ENCODE results near the gene GNG12.

The GNG12 gene

DNA sequence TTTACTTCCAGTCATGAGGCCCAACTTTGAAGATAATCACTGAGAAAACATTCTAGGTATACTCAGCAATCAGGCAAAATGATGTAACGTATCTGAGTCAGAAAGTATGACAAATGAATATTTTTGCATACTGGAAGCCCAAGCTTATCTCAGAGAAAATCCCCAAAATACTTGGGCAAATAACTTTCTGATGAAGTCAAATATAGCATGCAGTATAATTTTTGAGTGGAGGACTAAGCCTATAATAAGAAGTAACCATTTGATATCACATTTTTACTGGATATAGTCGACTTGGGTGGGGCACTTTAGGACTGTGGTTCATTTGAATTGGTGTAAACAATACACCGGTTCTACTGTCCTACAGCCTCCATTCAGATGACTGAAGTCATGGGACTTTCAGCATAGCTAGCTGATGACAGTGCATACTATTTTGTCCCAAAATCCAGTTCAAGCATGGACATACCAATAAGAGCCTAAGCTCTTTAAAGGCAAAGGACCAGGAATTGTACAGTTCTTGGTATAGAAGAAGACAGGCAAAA lies 150.5 kb downstream of the GNG12 start:
- in situ Hi-C loops (cut with MboI; ENCODE audit: low sequenced_read_pairs, unreplicated experiment): no loop called here
- DNase-seq (ENCODE audit: low spot score): no peak
- TF ChIP-seq, protein P1, sequence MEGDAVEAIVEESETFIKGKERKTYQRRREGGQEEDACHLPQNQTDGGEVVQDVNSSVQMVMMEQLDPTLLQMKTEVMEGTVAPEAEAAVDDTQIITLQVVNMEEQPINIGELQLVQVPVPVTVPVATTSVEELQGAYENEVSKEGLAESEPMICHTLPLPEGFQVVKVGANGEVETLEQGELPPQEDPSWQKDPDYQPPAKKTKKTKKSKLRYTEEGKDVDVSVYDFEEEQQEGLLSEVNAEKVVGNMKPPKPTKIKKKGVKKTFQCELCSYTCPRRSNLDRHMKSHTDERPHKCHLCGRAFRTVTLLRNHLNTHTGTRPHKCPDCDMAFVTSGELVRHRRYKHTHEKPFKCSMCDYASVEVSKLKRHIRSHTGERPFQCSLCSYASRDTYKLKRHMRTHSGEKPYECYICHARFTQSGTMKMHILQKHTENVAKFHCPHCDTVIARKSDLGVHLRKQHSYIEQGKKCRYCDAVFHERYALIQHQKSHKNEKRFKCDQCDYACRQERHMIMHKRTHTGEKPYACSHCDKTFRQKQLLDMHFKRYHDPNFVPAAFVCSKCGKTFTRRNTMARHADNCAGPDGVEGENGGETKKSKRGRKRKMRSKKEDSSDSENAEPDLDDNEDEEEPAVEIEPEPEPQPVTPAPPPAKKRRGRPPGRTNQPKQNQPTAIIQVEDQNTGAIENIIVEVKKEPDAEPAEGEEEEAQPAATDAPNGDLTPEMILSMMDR (IDR thresholded peaks at IDR 0.05; ENCODE audit: borderline replicate concordance, control extremely low read depth, extremely low read depth, insufficient read depth, missing control alignments): no peak

DNA sequence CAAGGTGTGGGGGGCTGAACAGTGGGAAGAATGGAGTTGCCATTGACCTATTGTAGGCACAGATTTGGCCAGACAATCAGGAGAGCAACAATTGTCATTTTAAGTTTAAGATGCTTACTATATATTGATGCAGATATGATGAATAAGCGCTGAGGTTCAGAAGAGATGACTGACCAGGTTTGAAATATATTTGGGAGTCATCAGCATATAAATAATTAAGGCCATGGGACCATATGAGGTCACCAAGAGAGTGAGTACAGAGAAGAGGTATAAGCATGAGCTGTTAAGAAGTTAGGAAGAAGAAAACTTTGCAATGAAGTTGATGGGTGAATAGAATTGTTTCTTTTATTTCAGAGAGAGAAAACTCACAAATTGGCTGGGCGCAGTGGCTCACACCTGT lies 152.8 kb downstream of the GNG12 start:
- in situ Hi-C loops (cut with MboI; ENCODE audit: low sequenced_read_pairs, unreplicated experiment): no loop called here
- no peak for DNase-seq (ENCODE audit: low spot score)
- TF ChIP-seq, protein P1 (IDR thresholded peaks at IDR 0.05; ENCODE audit: borderline replicate concordance, control extremely low read depth, extremely low read depth, insufficient read depth, missing control alignments): no peak

DNA sequence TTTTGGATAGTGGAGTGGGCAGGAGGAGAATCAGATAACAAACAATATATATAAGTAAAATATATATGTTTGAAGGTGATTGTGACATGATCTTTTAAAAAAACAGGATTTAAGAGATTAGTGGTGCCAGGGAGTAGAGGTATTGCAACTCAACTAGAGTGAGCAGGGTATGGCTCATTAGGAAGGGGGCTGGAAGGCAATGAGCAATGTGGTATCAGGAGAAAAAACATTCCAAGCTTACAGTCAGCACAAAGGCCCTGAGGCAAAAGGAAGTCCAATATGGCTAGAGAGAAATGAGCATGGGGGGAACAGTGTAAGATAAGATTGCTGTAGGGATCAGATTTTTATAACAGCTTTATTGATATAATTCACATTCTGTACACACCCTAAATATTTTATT lies 153.6 kb downstream of the GNG12 start:
- in situ Hi-C loops (cut with MboI; ENCODE audit: low sequenced_read_pairs, unreplicated experiment): no loop called here
- TF ChIP-seq, protein P1 (IDR thresholded peaks at IDR 0.05; ENCODE audit: borderline replicate concordance, control extremely low read depth, extremely low read depth, insufficient read depth, missing control alignments): no peak
- no peak for DNase-seq (ENCODE audit: low spot score)

DNA sequence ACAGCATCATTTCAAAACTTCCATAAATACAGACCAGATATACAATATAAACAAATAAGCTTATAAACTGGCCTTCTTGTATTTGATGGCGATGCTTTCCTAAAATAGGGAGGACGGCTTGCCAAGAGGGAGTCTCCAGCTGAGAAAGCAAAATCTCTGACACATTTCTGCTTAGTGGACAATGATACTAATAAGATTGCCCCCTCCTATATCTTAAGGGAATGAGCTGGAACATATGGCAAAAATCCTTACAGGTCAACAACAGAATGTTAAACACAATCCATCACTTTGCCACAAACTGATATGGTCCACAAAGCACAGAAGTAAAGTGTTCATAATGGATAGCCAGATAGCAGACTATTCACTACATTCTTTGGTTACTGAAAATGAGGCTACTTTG lies 155.3 kb downstream of the GNG12 start:
- TF ChIP-seq, protein P1 (IDR thresholded peaks at IDR 0.05; ENCODE audit: borderline replicate concordance, control extremely low read depth, extremely low read depth, insufficient read depth, missing control alignments): no peak
- in situ Hi-C loops (cut with MboI; ENCODE audit: low sequenced_read_pairs, unreplicated experiment): no loop called here
- no peak for DNase-seq (ENCODE audit: low spot score)

DNA sequence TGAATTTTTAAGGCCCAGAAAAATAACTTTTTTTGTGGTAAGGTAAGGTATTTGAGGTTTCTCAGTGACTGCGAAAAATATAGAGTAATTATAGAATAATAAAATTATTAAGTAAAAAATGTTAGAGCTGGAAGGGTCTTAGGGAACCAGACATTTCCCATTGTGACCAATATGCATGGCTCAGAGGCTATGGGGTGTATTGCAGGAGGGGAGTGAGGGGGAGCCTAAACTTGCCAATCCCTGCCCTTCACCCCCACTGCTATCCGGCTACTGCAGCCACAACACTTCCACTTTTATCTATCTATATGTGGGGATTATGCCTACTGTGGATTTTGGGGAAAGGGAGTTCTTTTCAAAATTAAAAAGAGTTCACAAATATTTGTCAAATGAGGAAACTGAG lies 155.9 kb downstream of the GNG12 start:
- TF ChIP-seq, protein P1 (IDR thresholded peaks at IDR 0.05; ENCODE audit: borderline replicate concordance, control extremely low read depth, extremely low read depth, insufficient read depth, missing control alignments): no peak
- in situ Hi-C loops (cut with MboI; ENCODE audit: low sequenced_read_pairs, unreplicated experiment): no loop called here
- no peak for DNase-seq (ENCODE audit: low spot score)

DNA sequence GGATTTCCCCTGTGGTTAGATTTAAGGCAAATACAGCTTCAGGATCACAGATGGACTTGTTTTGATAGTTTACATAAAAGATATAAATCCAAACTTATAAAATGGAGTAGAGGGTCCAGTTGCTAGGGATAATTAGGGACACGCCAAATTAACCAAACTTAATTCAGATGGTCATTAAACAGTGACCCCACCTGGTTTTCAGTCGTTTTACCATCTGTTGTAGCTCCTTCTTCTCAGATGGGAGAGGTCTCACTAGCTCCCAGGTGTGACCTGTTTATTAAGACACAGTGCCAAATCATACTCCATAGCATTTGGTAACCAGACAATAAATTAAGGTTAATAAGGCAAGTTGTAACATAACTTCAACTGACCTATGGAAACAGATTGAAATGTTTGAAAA lies 156.3 kb downstream of the GNG12 start:
- in situ Hi-C loops (cut with MboI; ENCODE audit: low sequenced_read_pairs, unreplicated experiment): no loop called here
- TF ChIP-seq, protein P1 (IDR thresholded peaks at IDR 0.05; ENCODE audit: borderline replicate concordance, control extremely low read depth, extremely low read depth, insufficient read depth, missing control alignments): no peak
- DNase-seq (ENCODE audit: low spot score): no peak

DNA sequence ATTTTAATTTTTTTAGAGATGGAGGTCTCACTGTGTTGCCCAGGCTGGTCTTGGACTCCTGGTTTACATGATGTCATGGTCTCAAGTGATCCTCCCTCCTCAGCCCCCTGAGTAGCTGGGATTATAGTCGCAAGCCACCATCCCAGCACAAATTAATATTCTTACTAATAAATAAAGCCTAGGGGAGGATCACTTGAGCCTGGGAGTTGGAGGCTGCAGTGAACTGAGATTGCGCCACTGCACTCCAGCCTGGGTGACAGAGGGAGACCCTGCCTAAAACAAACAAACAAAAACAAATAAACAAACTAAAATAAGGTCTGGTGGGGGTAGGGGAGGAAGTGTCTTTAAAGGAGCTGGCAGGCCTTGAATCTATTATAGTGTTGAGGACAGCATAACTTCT lies 157.0 kb downstream of the GNG12 start:
- no peak for DNase-seq (ENCODE audit: low spot score)
- TF ChIP-seq, protein P1 (IDR thresholded peaks at IDR 0.05; ENCODE audit: borderline replicate concordance, control extremely low read depth, extremely low read depth, insufficient read depth, missing control alignments): no peak
- in situ Hi-C loops (cut with MboI; ENCODE audit: low sequenced_read_pairs, unreplicated experiment): no loop called here
